Measurements from ENCODE around the gene DEFB113.

DNA sequence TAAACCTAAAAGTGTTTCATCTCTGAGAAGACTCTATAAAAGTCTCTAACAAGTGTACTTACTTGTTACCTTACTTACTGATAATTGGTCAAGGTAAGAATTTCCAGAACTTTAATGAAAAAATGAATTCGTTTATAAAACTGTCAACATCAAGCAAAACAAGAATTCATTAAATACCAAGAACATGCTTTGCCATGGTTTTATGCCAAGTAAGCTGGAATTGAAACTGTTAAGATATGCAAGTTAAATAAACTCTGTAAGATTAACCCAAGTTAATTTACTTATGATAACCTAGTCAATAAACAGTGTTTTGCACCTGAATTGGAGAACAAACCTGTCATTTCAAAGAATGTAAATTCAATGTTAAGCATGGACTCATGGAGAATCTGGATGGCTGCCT is 17.1 kb upstream of the DEFB113 start:
- no peak for TF ChIP-seq CTCF (IDR thresholded peaks at IDR 0.05 in 4 of 5, conservative IDR thresholded peaks at IDR 0.05 in 1 of 5)
- TF ChIP-seq POLR2A (IDR thresholded peaks at IDR 0.05) = no peak
